Measurements from ENCODE around the gene ALOX15B.
"Not testable (repeated sequence)": the region's sequence is repeated elsewhere in the genome, so short reads cannot be mapped to it uniquely, and the experiment has no call there.

The ALOX15B gene

DNA sequence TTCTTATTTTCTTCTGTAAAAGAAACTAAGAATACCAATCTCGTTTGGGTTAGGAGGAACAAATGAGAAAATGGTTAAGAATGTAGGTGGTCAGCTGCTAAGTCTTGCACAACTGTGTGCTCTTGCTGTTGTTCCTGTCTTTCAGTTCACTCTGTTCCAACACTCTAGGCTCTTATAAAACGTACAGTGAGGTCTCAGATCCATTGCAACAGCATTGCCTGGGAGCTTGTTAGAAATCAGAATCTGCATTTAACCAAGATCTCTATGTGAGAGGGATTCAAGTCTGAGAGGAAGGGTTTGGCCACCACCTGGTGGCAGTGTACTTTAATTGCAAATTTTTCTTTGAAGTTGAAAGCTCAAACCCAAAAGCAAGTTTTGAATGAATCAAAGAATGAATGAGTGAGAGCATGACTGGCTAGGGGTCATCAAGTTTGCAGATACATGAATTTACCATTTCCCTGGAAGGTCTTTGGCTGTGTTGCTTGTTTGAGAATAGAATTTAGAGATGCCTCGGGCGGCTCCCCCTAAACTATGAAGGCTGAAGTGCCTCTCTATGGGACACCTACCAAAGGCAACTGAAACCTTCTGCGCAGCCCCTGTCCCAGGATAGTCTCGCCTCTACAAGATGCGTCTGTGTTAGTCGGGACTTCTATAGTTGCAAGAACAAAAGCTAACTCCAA is 2.5 kb downstream of the ALOX15B start:
- no peak for DNase-seq

DNA sequence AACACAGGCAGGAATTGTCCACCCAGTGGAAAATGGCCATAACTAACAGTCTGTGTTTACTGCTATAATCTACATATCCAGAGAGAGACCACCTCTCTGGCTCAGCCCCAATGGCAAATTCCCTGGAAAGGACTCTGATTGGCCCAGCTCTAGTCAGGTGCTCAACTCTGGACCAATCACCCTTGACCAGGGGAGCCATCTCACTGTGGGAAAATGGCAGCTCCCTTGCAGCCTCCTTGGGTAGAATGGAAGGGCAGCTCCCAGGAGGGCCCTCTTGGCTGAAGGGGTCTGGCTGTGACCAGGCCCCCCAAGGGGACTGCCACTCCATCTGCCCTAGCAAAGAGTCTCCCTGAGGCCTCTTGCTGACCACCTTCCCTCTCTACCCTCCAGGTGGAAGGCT is 3.1 kb downstream of the ALOX15B start:
- DNase-seq: no peak

DNA sequence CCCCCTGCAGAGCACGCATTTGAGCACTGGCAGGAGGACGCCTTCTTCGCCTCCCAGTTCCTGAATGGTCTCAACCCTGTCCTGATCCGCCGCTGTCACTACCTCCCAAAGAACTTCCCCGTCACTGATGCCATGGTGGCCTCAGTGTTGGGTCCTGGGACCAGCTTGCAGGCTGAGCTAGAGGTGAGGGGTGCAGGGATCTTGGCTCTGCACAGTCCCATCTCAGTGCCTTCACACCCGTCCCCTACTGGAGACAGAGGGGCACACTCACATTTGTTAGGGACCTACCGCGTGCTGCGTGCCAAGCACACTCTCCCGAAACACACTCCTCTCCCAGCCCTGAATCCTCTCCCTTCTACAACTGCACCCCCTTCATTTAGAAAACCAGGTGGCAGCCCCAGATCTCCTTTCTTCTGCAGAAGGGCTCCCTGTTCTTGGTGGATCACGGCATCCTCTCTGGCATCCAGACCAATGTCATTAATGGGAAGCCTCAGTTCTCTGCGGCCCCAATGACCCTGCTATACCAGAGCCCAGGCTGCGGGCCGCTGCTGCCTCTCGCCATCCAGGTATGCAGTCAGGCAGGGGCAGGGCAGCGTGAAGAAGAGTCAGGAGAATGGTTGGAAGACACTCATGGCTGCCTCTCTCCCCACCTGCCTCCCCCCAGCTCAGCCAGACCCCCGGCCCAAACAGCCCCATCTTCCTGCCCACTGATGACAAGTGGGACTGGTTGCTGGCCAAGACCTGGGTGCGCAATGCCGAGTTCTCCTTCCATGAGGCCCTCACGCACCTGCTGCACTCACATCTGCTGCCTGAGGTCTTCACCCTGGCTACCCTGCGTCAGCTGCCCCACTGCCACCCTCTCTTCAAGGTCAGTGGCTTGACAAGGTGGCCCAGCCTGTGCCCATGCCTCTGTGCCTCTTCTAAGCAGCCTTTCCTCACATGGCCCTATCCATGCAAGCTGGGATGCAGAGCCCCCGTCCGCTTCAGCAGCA is 6.3 kb downstream of the ALOX15B start:
- DNase-seq: no peak

DNA sequence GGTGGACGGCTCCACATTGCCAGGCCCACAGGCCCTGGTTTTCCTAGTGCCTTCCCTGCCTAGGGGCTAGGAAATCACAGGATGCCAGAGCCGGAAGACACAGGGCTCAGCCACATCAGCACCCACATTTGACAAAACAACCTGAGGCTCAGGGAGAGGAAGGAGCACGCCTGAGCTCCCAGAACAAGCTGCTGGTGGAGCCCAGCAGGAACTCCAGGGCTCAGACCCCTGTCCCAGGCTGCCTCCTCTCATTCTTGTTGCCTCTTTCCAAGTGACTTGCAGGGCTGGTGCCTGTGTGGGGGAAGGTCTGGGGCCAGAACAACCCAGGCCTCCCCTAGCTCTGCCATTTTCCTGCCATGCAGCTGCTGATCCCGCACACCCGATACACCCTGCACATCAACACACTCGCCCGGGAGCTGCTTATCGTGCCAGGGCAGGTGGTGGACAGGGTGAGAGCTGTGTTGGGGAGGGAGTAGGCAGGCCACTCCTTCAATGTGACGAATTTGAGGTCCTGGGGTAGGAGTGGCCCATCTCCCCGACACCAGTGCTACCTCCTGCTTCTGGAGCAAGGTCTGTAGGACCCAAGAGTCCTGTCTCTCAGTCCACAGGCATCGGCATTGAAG is 7.6 kb downstream of the ALOX15B start:
- no peak for DNase-seq

DNA sequence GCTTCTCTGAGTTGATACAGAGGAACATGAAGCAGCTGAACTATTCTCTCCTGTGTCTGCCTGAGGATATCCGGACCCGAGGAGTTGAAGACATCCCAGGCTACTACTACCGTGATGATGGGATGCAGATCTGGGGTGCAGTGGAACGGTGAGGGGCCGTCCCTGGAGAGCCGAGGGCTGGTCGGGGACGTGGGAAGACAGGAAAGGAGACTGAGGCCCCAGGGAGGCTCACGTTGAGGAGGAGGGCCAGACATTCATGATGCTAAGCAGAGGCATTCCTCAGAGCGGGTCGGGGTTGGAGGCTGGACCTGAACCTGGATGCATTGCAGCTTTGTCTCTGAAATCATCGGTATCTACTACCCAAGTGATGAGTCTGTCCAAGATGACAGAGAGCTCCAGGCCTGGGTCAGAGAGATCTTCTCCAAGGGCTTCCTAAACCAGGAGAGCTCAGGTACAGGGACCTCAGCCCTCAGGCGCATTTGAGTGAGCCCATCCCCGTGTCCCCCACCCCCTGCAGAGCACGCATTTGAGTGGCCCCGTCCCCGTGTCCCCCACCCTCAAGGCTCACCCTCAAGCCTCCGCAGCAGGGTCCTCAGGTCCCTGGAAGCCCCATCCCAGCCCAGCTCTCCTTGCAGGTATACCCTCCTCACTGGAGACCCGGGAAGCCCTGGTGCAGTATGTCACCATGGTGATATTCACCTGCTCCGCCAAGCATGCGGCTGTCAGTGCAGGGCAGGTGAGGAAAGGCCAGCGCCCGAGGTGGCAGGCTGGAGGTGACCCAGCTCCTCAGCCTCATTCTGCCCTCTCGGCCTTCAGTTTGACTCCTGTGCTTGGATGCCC is 8.3 kb downstream of the ALOX15B start:
- DNase-seq: no peak

DNA sequence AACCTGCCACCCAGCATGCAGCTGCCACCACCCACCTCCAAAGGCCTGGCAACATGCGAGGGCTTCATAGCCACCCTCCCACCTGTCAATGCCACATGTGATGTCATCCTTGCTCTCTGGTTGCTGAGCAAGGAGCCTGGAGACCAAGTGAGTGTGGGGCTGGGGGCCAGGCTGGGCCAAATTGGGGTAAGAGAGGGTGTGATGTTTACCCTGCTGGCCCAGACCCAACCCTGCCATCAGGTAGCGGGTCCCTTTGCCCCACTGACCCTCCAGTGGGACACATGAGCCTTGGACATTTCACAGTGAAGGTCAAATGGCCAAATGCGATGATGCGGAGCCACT is 8.9 kb downstream of the ALOX15B start:
- DNase-seq: no peak

DNA sequence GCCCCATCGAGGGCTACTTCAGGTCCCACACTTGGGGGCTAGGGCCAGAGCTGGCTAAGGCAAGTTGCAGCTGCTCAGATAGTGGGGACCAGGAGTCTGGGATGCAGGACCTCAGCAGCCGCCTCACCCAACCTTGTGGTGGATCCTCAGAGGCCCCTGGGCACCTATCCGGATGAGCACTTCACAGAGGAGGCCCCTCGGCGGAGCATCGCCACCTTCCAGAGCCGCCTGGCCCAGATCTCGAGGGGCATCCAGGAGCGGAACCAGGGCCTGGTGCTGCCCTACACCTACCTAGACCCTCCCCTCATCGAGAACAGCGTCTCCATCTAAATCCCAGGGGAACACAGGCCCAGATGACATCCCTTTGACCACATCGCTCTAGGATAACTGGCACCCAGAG is 9.4 kb downstream of the ALOX15B start:
- DNase-seq: no peak

DNA sequence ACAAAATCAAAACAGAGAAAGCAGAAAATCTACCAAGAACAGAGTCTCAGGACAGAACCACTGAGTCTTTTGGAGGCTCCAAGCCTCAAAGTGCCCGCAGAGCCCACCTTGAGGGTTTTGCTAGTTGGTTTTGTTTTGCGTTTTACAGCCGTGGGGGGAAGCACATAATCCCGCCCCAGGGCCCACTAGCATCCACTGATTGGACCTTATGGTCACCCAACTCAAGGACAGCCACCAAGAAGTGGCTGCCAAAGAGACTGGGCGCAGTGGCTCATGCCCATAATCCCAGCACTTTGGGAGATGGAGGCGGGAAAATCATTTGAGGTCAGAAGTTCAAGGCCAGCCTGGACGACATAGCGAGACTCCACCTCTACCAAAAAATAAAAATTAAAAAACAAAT is 9.9 kb downstream of the ALOX15B start:
- DNase-seq: no peak

DNA sequence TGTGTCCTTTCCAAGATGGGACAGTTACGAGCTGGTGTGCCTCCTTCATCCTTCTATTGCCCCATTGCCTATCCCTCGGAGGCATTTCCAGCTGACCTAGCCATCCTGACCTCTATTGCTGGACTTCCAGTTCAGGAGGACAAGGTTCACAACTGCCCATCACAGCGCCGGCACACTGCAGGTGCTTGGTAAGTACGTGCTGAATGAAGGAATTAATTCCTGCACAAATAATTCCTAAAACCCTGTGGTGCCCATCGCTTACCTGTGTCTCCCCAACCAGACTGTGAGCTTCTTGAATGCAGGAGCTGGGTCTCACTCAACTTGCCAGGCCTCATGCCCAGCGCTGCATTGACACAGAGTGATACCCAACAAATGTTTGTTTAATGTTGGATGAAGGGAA is 13.0 kb downstream of the ALOX15B start:
- no peak for DNase-seq

DNA sequence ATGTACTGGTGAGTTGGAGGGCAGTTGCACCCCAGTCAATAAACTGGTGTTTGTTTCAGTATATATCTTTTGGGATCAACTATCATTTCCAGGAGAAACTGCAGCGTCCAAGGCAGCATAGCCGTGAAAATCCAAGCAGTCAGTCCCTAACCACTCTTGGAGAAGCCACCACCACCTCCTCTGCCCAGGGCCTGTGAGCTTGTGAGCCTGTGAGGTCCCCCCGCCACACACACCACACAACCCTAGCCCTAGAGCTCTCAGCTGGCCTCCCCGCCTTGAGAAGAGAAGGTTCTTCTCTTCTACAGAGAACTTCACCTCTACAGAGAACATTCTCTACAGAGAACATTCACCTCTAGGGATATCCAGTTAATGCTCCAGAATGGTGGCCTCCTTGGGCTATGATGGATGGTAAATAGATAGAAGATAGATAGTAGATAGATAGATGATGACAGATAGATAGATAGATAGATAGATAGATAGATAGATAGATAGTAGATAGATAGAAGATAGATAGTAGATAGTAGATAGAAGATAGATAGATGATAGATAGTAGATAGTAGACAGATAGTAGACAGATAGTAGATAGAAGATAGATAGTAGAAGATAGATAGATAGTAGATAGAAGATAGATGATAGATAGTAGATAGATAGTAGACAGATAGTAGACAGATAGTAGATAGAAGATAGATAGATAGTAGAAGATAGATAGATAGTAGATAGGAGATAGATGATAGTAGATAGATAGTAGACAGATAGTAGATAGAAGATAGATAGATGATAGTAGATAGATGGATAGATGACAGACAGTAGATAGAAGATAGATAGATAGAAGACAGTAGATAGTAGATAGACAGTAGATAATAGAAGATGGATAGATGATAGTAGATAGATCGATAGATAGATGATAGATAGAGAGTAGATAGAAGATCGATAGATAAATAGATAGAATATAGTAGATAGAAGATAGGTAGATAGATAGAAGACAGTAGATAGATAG is 13.7 kb downstream of the ALOX15B start:
- DNase-seq: no peak

DNA sequence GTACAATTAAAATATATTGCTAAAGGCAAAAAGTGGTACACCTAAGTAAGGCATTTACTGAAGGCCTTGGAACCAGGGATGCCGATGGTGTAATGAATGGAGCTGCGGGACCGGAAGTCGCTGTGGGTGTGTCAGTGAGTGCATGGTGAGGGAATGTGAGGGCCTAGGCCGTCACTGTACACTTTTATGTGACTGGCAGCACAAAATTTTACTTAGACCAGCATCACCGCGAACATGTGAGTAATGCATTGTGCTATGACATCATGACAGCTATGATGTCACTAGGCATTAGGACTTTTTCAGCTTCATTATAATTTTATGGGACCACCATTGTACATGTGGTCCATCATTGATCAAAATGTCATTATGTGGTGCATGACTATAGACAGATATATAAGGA is 14.7 kb downstream of the ALOX15B start:
- DNase-seq: no peak

DNA sequence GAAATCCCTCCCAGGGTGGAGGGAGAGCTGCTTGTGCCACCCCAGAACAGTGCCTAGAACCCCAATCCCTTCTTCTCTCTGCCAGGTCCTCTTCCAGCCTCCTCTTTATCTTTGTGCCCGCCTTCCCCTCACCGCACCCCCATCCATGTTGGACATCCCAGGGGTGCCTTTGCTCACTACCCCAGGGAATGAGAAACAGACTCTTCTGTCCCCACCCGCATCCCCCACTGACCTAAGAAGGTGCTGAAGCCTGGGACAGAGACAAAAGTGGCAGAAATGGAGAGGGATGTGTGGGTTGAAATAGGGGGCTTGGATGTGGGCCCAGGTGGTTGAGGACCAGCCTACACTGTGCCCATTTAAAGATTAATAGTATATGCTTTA is 17.0 kb downstream of the ALOX15B start:
- DNase-seq: no peak

DNA sequence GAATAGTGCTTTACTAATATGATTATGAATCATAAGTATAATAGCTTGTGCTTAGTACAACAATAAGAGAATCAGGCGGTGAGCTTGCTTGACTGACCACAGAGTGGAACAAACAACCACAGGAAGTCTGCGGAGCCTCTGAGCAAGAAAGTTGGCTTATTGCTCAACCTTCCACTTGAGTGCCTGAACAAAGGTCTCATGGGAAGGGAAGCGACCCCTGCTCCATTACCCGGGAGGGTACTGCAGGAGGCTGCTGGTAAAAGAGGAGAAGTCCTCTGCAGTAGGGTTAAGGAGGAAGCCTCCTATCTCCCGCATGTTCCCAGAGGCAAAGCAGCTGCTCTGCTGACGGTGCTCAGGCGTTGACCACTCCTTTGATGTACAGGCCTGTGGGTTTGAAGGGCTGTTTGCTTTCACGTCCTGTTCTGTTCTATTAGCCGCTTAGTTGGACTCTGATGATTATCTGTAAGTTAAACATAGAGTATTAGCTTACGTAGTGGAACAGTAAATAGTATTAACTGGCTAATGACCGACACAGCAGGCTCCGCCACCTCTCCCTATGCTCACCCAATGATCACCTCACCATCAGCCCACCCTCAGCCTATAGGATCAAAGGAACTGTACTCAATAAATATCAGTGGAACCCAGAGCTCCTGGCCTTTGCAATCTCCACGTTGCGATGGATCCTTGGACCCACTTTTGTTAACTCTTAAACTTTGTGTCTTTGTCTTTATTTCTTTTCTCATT is 17.5 kb downstream of the ALOX15B start:
- DNase-seq: no peak

DNA sequence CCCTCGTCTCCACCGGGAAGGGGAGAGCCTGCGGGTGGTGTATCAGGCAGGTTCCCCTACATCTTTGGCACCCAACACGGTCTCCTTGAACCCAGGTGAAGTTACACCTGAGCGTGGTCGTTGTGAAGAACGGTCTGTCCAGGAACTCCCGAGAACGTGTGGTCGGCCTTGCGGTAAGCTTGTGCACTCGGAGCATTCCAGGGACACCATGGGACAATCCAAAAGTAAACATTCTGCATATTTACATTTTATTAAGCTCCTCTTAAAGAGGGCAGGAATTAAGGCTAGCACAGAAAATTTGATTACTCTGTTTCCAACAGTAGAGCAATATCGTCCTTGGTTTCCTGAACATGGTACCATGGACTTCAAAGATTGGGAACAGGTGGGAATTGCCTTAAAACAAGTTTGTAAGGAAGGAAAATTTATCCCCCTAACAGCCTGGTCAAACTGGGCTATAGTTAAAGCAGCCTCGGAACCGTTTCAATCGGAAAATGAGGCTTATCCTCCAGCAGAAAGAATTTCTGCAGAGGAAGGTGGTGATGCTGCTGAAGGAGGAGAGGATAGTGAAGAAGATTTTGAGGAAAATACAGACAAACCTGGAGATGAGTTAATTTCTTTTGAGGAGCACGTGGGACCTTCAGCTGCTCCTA is 18.2 kb downstream of the ALOX15B start:
- DNase-seq: no peak

DNA sequence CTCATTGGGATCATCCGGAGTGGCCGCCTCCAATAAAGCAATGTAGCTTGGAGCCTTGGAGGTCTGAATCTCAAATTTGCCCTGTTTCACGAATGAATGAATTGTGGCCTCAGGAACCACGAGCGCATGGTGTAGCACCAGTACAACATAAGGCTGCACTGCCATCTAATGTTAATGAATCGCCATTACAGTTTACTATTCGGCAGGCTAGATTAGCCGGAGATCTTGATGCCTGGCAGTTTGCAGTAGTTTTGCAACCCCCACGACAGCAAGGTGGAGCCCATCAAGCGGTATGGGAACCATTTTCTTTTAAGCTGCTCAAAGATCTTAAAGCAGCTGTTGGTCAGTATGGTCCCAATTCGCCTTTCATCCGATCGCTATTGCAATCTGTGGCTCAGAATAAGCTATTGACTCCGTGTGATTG is 18.8 kb downstream of the ALOX15B start:
- peak; percentile 33 for DNase-seq

DNA sequence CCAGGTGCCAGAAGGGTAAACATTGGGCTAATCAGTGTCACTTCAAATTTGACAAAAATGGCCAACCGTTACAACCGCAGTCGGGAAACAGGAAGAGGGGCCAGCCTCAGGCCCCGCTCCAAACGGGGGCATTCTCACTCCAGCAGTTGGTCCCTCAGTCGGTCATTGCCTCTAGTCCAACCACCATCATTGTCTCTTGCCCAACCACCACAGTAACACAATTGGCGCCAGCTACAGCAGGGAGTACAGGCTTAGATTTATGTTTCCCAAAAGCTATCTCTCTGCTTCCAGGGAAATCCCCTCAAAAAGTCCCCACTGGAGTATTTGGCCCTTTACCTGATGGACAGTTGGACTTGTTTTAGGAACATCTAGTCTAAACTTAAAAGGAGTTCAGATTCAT is 20.3 kb downstream of the ALOX15B start:
- DNase-seq: peak; percentile 32

DNA sequence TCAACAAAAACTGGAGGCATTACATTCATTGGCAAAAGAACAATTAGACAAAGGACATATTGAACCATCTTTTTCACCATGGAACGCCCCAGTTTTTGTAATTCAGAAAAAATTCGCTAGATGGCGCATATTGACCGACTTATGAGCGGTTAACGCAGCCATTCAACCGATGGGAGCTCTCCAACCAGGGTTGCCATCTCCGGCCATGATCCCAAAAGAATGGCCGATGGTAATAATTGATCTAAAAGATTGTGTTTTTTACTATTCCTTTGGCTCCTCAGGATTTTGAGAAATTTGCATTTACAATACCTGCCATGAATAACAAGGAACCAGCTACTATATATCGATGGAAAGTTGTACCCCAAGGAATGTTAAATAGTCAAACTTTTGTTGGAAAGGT is 21.4 kb downstream of the ALOX15B start:
- no peak for DNase-seq

DNA sequence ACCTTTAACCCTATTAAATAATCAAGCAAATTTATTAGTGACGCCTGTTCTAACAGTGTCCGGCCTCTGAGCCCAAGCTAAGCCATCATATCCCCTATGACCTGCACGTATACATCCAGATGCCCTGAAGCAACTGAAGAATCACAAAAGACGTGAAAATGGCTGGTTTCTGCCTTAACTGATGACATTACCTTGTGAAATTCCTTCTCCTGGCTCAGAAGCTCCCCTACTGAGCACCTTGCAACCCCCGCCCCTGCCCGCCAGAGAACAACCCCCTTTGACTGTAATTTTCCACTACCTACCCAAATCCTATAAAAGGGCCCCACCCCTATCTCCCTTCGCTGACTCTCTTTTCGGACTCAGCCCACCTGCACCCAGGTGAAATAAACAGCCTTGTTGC is 23.0 kb downstream of the ALOX15B start:
- not testable (repeated sequence) for DNase-seq

DNA sequence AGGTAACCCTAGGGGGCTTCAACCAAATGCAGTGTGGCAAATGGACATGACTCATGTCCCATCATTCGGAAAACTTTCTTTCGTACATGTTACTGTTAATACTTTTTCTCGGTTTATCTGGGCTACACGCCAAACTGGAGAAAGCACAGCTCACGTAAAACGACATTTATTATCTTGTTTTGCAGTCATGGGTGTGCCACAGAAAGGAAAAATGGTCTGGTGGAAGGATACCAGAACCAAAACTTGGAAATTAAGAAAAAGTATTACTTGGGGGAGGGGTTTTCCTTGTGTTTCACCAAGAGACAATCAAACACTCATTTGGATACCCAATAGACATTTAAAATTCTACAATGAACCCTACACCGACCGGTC is 23.6 kb downstream of the ALOX15B start:
- no peak for DNase-seq

DNA sequence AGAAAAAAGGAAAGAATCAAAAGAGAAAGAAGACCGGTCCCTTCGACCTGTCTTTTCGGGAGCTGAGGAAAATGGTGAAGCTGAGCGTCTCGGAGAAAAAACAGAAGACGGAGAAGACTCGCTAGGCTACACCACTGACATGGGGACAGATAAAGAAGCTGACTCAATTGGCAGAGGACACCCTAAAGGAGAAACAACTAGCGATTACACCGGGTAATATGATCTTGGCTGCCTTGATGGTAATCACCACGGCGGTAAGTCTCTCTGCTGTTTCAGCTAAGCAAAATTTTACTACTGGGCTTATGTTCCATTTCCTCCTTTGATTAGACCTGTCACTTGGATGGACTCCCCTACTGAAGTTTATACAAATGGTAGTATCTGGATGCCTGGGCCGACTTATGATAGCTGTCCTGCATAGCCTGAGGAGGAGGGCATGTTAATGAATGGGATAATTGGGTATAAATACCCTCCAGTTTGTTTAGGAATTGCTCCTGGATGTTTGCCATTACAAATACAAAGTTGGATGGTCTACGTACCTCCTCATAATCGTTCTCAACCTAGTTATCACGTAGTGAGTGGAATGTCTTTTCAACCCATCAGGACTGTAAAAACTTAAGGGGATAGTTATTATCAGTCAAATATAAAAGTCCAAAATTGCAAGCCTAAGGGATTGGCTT is 24.1 kb downstream of the ALOX15B start:
- DNase-seq: no peak
